Brain microvascular endothelial cell (primary cell): Measurements from ENCODE around the gene BIN2.

ENCODE experiments used
- DNase-seq: peaks from one replicate; pipeline ENCODE4 v3.0.0-alpha.2; 2020
- H3K27ac ChIP-seq: fragments of 250-450 bp; sonication (Bioruptor Pico); 2 replicates; pipeline ENCODE4 v1.5.1; 2020; ENCODE audit warnings: mild to moderate bottlenecking, moderate library complexity
- H3K27me3 ChIP-seq: fragments of 250-450 bp; sonication (Bioruptor Pico); replicated peaks from 2 replicates; pipeline ENCODE4 v1.5.1; 2020; ENCODE audit warnings: mild to moderate bottlenecking
- H3K36me3 ChIP-seq: fragments of 250-450 bp; sonication (Bioruptor Pico); replicated peaks from 2 replicates; pipeline ENCODE4 v1.5.1; 2020; ENCODE audit warnings: mild to moderate bottlenecking
- H3K4me3 ChIP-seq: 2 replicates; pipeline ENCODE4 v1.5.1; 2011; ENCODE audit warnings: low read depth, mild to moderate bottlenecking, control low read depth, low read length, moderate library complexity
- in situ Hi-C: cut with HindIII; loops from 2 replicates; pipeline ENCODE4 v1.10.0; 2017; ENCODE audit warnings: low sequenced_read_pairs, low pct_ligation_motif_present
- TF ChIP-seq, protein P1 (sequence below): IDR thresholded peaks from 2 replicates; pipeline ENCODE4 v1.5.1; 2011; ENCODE audit warnings: low read depth, mild to moderate bottlenecking, moderate library complexity, low read length, control low read depth, inconsistent platforms; ENCODE audit errors: missing control alignments

BIN2 gene

DNA sequence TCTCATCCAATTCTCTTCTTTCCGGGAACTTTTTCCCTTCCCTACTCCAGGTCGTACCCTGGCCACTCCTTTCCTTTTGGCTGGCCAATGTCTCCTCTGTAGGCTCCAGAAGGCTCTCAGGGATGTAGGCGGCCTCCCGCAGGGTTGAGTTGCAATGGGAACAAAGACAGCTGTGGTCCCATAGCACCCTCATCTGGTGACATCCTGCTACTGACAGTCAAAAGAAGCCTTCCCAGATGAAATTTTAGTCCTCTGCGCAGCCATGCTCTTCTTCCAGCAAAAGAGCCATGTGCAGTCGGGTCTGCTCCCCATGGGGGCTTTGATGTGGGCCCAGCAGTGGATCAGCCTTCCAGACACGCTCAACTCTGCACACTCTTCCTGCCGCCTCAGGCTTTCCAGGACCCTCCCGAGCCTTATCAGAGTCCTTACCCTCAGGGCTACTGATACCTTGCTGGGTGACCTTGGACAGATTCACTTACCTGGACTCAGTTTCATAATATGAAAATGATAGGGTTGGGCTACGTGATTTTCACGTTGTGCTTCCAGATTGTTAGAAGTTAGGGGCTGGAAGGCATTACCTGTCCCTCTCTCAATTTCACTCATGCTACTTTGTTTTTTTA is 28.0 kb upstream of the BIN2 start:
- in situ Hi-C loops = no loop called here
- DNase-seq = peak; percentile 68

DNA sequence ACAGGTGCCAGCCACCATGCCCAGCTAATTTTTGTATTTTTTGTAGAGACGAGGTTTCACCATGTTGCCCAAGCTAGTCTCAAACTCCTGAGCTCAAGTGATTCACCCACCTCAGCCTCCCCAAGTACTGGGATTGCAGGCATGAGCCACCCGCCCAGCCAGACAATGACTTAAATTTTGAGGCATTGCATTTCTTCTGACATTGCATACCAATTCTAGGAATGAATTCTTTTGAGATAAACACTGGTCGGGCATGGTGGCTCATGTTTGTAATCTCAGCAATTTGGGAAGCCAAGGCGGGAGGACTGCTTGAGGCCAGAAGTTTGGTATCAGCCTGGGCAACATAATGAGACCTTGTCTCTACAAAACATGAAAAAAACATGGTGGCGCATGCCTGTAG is 25.1 kb upstream of the BIN2 start:
- Histone ChIP-seq H3K36me3 (no peaks in the 10 kb centered on the region), H3K27me3 (no peaks in the 10 kb centered on the region), H3K27ac (no peak overlapping the region), H3K4me3 (no peak overlapping the region)
- TF ChIP-seq, protein P1, sequence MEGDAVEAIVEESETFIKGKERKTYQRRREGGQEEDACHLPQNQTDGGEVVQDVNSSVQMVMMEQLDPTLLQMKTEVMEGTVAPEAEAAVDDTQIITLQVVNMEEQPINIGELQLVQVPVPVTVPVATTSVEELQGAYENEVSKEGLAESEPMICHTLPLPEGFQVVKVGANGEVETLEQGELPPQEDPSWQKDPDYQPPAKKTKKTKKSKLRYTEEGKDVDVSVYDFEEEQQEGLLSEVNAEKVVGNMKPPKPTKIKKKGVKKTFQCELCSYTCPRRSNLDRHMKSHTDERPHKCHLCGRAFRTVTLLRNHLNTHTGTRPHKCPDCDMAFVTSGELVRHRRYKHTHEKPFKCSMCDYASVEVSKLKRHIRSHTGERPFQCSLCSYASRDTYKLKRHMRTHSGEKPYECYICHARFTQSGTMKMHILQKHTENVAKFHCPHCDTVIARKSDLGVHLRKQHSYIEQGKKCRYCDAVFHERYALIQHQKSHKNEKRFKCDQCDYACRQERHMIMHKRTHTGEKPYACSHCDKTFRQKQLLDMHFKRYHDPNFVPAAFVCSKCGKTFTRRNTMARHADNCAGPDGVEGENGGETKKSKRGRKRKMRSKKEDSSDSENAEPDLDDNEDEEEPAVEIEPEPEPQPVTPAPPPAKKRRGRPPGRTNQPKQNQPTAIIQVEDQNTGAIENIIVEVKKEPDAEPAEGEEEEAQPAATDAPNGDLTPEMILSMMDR = no peak
- DNase-seq = peak; percentile 31
- in situ Hi-C loops = no loop called here

More for the DNA sequence above, 28.0 kb upstream of the BIN2 start:
- no peaks in the 10 kb centered on the region for H3K36me3 ChIP-seq
- TF ChIP-seq, protein P1 = peak; percentile 91
- H3K27me3 ChIP-seq = no peaks in the 10 kb centered on the region
- no peak overlapping the region for H3K4me3 ChIP-seq
- H3K27ac ChIP-seq = no peak overlapping the region

DNA sequence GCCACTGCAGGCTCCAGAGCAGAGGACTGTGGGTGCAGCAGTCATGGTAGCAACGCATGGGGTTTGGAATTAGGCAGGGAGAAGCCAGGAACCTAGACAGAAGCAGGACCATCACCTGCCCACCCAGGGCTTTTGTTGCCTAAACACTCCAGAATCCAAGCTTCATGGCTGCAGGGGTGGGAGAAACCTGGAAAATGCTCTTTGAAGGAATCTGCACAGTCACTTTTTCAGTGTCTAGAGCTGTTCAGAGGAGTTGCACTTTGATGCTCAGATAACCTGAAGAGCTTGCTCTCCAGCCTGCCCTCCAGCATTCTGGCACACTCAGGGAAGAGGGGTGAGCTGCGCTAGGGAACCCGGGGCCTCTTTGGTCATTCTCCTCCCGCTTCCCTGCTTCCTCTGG is 24.1 kb upstream of the BIN2 start:
- no peaks in the 10 kb centered on the region for H3K27me3 ChIP-seq
- DNase-seq = no peak
- H3K4me3 ChIP-seq = no peak overlapping the region
- H3K27ac ChIP-seq = no peak overlapping the region
- TF ChIP-seq, protein P1 = no peak
- H3K36me3 ChIP-seq = no peaks in the 10 kb centered on the region
- in situ Hi-C loops = no loop called here

DNA sequence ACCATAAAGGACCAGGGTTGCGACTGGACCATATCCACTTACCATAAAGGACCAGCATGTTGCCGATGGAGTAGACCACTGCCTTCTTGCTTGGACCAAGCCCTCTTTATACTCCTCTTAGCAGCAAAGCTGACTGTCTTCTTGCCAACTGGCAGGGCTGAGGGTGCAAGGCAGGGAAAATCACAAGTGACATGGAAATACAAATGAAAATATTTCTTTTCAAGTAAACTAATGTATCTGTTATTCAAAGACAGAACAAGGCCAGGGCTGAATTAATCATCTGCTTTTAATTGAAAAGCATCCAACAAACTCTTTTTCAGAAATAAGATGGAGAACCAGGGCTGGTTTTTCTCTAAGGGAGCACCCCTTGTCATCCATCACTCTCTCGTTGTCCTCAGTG is 22.6 kb upstream of the BIN2 start, which contains the start of gene CELA1:
Gene CELA1, minus strand, starts transcription at position 99 of the 400 bp plus-strand sequence. Its CDS starts 41 bp downstream, at position 58.
- Histone ChIP-seq H3K27ac (no peak within 1 kb of the TSS), H3K36me3 (no peaks in the 10 kb centered on the region), H3K4me3 (no peak within 1 kb of the TSS), H3K27me3 (no peaks in the 10 kb centered on the region)
- no peak for DNase-seq
- in situ Hi-C loops = no loop called here
- TF ChIP-seq, protein P1 = no peak

DNA sequence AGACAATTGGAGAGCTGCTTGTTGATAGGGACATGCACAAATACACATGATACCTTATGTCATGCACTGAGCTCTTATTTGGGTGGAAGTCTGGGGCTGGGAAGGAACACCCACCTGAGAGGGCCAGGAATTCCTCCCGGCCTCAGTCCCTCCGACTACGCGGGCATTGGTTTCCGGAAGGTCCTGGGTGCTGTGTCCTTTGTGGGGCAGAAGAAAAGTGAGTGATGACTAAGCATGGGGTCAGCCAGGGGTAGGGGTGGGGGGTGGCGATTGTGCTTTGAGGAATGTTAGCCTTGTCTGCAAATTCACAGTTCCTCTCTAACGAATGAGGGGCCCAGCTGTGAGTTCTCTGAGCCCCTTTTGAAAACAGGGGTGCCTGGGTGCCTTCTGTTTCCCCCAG is 21.7 kb upstream of the BIN2 start:
- TF ChIP-seq, protein P1 = no peak
- Histone ChIP-seq H3K36me3 (no peaks in the 10 kb centered on the region), H3K27ac (no peak overlapping the region), H3K4me3 (no peak overlapping the region), H3K27me3 (no peaks in the 10 kb centered on the region)
- peak; percentile 56 for DNase-seq
- in situ Hi-C loops = no loop called here

DNA sequence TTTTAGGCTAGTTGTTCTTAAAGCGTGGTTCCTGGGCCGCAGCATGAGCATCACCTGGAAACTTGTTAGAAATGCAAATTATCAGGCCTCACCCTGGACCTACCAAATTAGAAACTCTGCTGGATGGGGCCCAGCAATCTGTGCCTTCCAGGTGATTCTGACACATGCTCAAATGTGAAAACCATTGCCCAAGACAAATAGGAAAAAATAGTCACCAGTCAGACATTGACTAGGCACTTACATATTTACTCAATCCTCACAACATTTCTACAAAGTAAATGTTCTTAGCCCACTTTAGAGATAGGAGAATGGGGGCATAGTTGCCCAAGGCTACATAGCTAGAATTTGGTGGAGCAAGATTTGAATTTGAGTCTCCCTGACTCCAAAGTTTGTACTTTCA is 19.2 kb upstream of the BIN2 start:
- no peak overlapping the region for H3K27ac ChIP-seq
- no peak for DNase-seq
- no peaks in the 10 kb centered on the region for H3K27me3 ChIP-seq
- in situ Hi-C loops = no loop called here
- TF ChIP-seq, protein P1 = no peak
- H3K4me3 ChIP-seq = no peak overlapping the region
- no peaks in the 10 kb centered on the region for H3K36me3 ChIP-seq
